HG02938 (cell line): Measurements from ENCODE around the gene SLC25A33.
A peak's percentile ranks its signal among the peaks of the same experiment; 100 is the strongest.
"Not testable (repeated sequence)": the region's sequence is repeated elsewhere in the genome, so short reads cannot be mapped to it uniquely, and the experiment has no call there.

Source experiments
- ATAC-seq: cut with Tn5 transposase; IDR thresholded peaks from one replicate; pipeline ENCODE4 v1.9.1; 2021; ENCODE audit warnings: mild to moderate bottlenecking, moderate library complexity; ENCODE audit not compliant: unreplicated experiment

SLC25A33 gene

GRCh38 chr1:9539165-9539828 lies at the start of gene SLC25A33:
Gene SLC25A33 (plus strand): TSS chr1:9539465. CDS start chr1:9539692, 227 bp downstream.
- peak; percentile 94 for ATAC-seq

- no peak for ATAC-seq
Observed at GRCh38 chr1:9490605-9491339, 48.5 kb upstream of the SLC25A33 start.

- ATAC-seq: no peak
Observed at GRCh38 chr1:9493326-9493725, 45.9 kb upstream of the SLC25A33 start.

GRCh38 chr1:9494936-9495758 lies 44.1 kb upstream of the SLC25A33 start:
- no peak for ATAC-seq

GRCh38 chr1:9495854-9496374 lies 43.4 kb upstream of the SLC25A33 start:
- ATAC-seq: no peak

GRCh38 chr1:9500756-9501754 lies 38.2 kb upstream of the SLC25A33 start:
- ATAC-seq: no peak

GRCh38 chr1:9503001-9503675 lies 36.1 kb upstream of the SLC25A33 start:
- ATAC-seq: no peak

GRCh38 chr1:9505143-9505542 lies 34.1 kb upstream of the SLC25A33 start:
- ATAC-seq: no peak

- ATAC-seq: no peak
Observed at GRCh38 chr1:9506901-9507300, 32.4 kb upstream of the SLC25A33 start.

GRCh38 chr1:9510130-9510529 lies 29.1 kb upstream of the SLC25A33 start:
- no peak for ATAC-seq

GRCh38 chr1:9515550-9515949 lies 23.7 kb upstream of the SLC25A33 start:
- not testable (repeated sequence) for ATAC-seq

- no peak for ATAC-seq
Observed at GRCh38 chr1:9518454-9518998, 20.7 kb upstream of the SLC25A33 start.

GRCh38 chr1:9520411-9520810 lies 18.9 kb upstream of the SLC25A33 start:
- ATAC-seq: no peak

- no peak for ATAC-seq
Observed at GRCh38 chr1:9529190-9529589, 10.1 kb upstream of the SLC25A33 start.

GRCh38 chr1:9530320-9530719 lies 8.9 kb upstream of the SLC25A33 start:
- ATAC-seq: no peak

- no peak for ATAC-seq
Observed at GRCh38 chr1:9534953-9535352, 4.3 kb upstream of the SLC25A33 start.

GRCh38 chr1:9536301-9536700 lies 3.0 kb upstream of the SLC25A33 start:
- ATAC-seq: no peak

- no peak for ATAC-seq
Observed at GRCh38 chr1:9537863-9538668, 1.2 kb upstream of the SLC25A33 start.
